Panc1 (cell line): ENCODE results near the gene HCRTR1. TPM values are rescaled to one million over a fixed set of nuclear protein-coding genes. Genes with fewer than 3 reads are reported as not detected.

Experiments used
- ATAC-seq: fragments of 200-7000 bp; cut with Tn5 transposase; 2 replicates; pipeline ENCODE4 v1.9.1; 2020; ENCODE audit warnings: mild to moderate bottlenecking, moderate library complexity
- BruUV-seq: library from RNA; stranded (reverse); fragments of 400-500 nt; replicated peaks from 2 replicates; lab custom pipeline; 2021; lab: Mats Ljungman, UMichigan
- CTCF ChIA-PET: fragments of 300-600 bp; sonication (Branson Sonifier 250); formaldehyde crosslinking; loops from one replicate; lab custom pipeline; 2022; ENCODE audit warnings: antibody characterized with exemption; lab: Charles Lee
- POLR2A ChIA-PET: fragments of 300-600 bp; sonication (Branson Sonifier 250); formaldehyde crosslinking; loops from one replicate; lab custom pipeline; 2022; ENCODE audit warnings: antibody characterized with exemption; lab: Charles Lee
- DNase-seq: peaks from one replicate; pipeline ENCODE4 v3.0.0-alpha.2; 2010; ENCODE audit warnings: low read depth, low spot score
- H3K27ac ChIP-seq: 2 replicates; pipeline ENCODE4 v1.5.1; 2011; ENCODE audit warnings: mild to moderate bottlenecking, low read length, inconsistent platforms
- H3K27me3 ChIP-seq: fragments of 200-500 bp; sonication (Bioruptor generic); 2 replicates; pipeline ENCODE4 v1.6.0; 2014; ENCODE audit warnings: low read length, inconsistent platforms; ENCODE audit not compliant: control insufficient read depth, insufficient read depth
- H3K36me3 ChIP-seq: fragments of 200-500 bp; sonication (Bioruptor generic); 2 replicates; pipeline ENCODE4 v1.5.1; 2014; ENCODE audit warnings: inconsistent platforms, mild to moderate bottlenecking, low read length, moderate library complexity; ENCODE audit not compliant: control insufficient read depth, insufficient read depth
- H3K4me1 ChIP-seq: 2 replicates; pipeline ENCODE4 v1.5.1; 2011; ENCODE audit warnings: inconsistent platforms, mild to moderate bottlenecking, low read length, moderate library complexity; ENCODE audit not compliant: control insufficient read depth, insufficient read depth
- H3K4me3 ChIP-seq, 2 experiments: 2 replicates each; pipeline ENCODE4 v1.5.1; 2011 to 2012; ENCODE audit warnings: low read depth in 2 of 2, low read length in 2 of 2, mild to moderate bottlenecking in 2 of 2, inconsistent platforms in 1 of 2, moderate library complexity in 1 of 2
- H3K9me3 ChIP-seq: fragments of 200-500 bp; sonication (Bioruptor generic); 2 replicates; pipeline ENCODE4 v1.5.1; 2014; ENCODE audit warnings: low read depth, mild to moderate bottlenecking, inconsistent platforms, low read length, moderate library complexity; ENCODE audit not compliant: control insufficient read depth, insufficient read depth
- POLR2AphosphoS5 ChIP-seq: IDR thresholded peaks from 2 replicates; pipeline ENCODE4 v1.6.1; 2012; ENCODE audit warnings: mild to moderate bottlenecking, low read depth, low read length, moderate library complexity
- SIN3A ChIP-seq: IDR thresholded peaks from 2 replicates; pipeline ENCODE4 v1.6.1; 2012; ENCODE audit warnings: low read depth, mild to moderate bottlenecking, low read length, moderate library complexity, borderline replicate concordance; ENCODE audit not compliant: insufficient read depth
- TCF7L2 ChIP-seq: IDR thresholded peaks from 2 replicates; pipeline ENCODE4 v1.6.1; 2011; ENCODE audit warnings: mild to moderate bottlenecking, low read depth, low read length, inconsistent platforms
- in situ Hi-C: cut with HindIII; loops from 2 replicates; pipeline ENCODE4 v1.10.0; 2016; ENCODE audit warnings: low sequenced_read_pairs, low pct_unique_long_range_greater_than_20kb
- intact Hi-C: fragments of 100-400 bp; cut with micrococcal nuclease; formaldehyde crosslinking; loops from one replicate; pipeline ENCODE4 v1.10.0; 2022; ENCODE audit not compliant: unreplicated experiment
- total RNA-seq: library from RNA; stranded (reverse); gene quantifications from one replicate; pipeline ENCODE4 v1.2.1, GENCODE V29; 2021; ENCODE audit not compliant: unreplicated experiment
- TF ChIP-seq, protein P1 (sequence below): fragments of 450-650 bp; IDR thresholded peaks from 2 replicates; pipeline ENCODE4 v1.5.1; 2017; ENCODE audit warnings: mild to moderate bottlenecking
- TF ChIP-seq, protein P2 (sequence below), 2 experiments: IDR thresholded peaks; 2 replicates each; pipeline ENCODE4 v1.6.1; 2011 to 2012; ENCODE audit warnings: low read depth in 2 of 2, control low read depth in 1 of 2, low read length in 1 of 2, mild to moderate bottlenecking in 1 of 2, moderate library complexity in 1 of 2; ENCODE audit not compliant: insufficient read depth in 1 of 2

The HCRTR1 gene
- total RNA-seq, 1 experiment from 2014 or later: 0.18 TPM

- in situ Hi-C loops (no loop called here), intact Hi-C loops (no loop called here)
- Histone ChIP-seq H3K36me3 (no peaks in the 10 kb centered on the region), H3K4me3 (no peak overlapping the region), H3K27me3 (no peaks in the 10 kb centered on the region), H3K27ac (peak overlapping the region; percentile 71), H3K4me1 (peaks cover 33% of the 10 kb centered on the region), H3K9me3 (no peaks in the 10 kb centered on the region)
- ATAC-seq (peak; percentile 75), DNase-seq (no peak)
- CTCF ChIA-PET: interaction anchor here (0.7 kb wide), 1 partner anchor 21 kb away, joined by 3 read pairs; no protein-coding TSS in a partner anchor
- POLR2A ChIA-PET: interaction anchor here (0.6 kb wide), 1 partner anchor 57 kb away, joined by 11 read pairs; the partner anchor contains the start of gene PEF1
- no TSS peak for BruUV-seq
- no peak for TF ChIP-seq POLR2AphosphoS5
- no peak for TF ChIP-seq TCF7L2
- TF ChIP-seq SIN3A: no peak
- TF ChIP-seq, protein P1, sequence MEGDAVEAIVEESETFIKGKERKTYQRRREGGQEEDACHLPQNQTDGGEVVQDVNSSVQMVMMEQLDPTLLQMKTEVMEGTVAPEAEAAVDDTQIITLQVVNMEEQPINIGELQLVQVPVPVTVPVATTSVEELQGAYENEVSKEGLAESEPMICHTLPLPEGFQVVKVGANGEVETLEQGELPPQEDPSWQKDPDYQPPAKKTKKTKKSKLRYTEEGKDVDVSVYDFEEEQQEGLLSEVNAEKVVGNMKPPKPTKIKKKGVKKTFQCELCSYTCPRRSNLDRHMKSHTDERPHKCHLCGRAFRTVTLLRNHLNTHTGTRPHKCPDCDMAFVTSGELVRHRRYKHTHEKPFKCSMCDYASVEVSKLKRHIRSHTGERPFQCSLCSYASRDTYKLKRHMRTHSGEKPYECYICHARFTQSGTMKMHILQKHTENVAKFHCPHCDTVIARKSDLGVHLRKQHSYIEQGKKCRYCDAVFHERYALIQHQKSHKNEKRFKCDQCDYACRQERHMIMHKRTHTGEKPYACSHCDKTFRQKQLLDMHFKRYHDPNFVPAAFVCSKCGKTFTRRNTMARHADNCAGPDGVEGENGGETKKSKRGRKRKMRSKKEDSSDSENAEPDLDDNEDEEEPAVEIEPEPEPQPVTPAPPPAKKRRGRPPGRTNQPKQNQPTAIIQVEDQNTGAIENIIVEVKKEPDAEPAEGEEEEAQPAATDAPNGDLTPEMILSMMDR: peak; percentile 91
- TF ChIP-seq, protein P2, sequence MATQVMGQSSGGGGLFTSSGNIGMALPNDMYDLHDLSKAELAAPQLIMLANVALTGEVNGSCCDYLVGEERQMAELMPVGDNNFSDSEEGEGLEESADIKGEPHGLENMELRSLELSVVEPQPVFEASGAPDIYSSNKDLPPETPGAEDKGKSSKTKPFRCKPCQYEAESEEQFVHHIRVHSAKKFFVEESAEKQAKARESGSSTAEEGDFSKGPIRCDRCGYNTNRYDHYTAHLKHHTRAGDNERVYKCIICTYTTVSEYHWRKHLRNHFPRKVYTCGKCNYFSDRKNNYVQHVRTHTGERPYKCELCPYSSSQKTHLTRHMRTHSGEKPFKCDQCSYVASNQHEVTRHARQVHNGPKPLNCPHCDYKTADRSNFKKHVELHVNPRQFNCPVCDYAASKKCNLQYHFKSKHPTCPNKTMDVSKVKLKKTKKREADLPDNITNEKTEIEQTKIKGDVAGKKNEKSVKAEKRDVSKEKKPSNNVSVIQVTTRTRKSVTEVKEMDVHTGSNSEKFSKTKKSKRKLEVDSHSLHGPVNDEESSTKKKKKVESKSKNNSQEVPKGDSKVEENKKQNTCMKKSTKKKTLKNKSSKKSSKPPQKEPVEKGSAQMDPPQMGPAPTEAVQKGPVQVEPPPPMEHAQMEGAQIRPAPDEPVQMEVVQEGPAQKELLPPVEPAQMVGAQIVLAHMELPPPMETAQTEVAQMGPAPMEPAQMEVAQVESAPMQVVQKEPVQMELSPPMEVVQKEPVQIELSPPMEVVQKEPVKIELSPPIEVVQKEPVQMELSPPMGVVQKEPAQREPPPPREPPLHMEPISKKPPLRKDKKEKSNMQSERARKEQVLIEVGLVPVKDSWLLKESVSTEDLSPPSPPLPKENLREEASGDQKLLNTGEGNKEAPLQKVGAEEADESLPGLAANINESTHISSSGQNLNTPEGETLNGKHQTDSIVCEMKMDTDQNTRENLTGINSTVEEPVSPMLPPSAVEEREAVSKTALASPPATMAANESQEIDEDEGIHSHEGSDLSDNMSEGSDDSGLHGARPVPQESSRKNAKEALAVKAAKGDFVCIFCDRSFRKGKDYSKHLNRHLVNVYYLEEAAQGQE (IDR thresholded peaks at IDR 0.05; ENCODE audit: insufficient read depth in 1 of 2, low read depth in 2 of 2, low read length in 1 of 2): no peak
Measured at GRCh38 chr1:31587720-31588423, 29.6 kb upstream of the HCRTR1 start.

- peak; percentile 53 for ATAC-seq
- CTCF ChIA-PET: interaction anchor here (0.7 to 1.0 kb wide), 3 partner anchors 20 to 116 kb away, joined by 3 to 4 read pairs (median 4); no protein-coding TSS in a partner anchor
- intact Hi-C loops: no loop called here
- Histone ChIP-seq H3K27me3 (no peaks in the 10 kb centered on the region), H3K9me3 (no peaks in the 10 kb centered on the region), H3K4me3 (peak overlapping the region; percentile 24), H3K4me1 (peaks cover 29% of the 10 kb centered on the region), H3K36me3 (no peaks in the 10 kb centered on the region), H3K27ac (peak overlapping the region; percentile 71)
- in situ Hi-C loops: no loop called here
- POLR2A ChIA-PET: interaction anchor here (0.6 kb wide), 1 partner anchor 172 kb away, joined by 4 read pairs; no protein-coding TSS in a partner anchor
- no peak for DNase-seq
- BruUV-seq: no TSS peak
- TF ChIP-seq, protein P1: no peak
- TF ChIP-seq SIN3A: no peak
- TF ChIP-seq TCF7L2: no peak
- TF ChIP-seq, protein P2 (IDR thresholded peaks at IDR 0.05; ENCODE audit: insufficient read depth in 1 of 2, low read depth in 2 of 2, low read length in 1 of 2): no peak
Measured at GRCh38 chr1:31588751-31589515, 28.6 kb upstream of the HCRTR1 start.
